ENCODE results near the gene FBRSL1. TPM values are rescaled to one million over a fixed set of nuclear protein-coding genes. Genes with fewer than 3 reads are reported as not detected.

FBRSL1 gene
- total RNA-seq, 1 experiment from 2014 or later = 124 TPM

GRCh38 chr12:132517013-132517739, 27.2 kb downstream of the FBRSL1 start:
- H3K4me1 ChIP-seq (ENCODE audit: control insufficient read depth in 1 of 2, insufficient read depth in 2 of 2, low read length in 2 of 2) = no peaks in the 10 kb centered on the region; a peak in 1 of 4 replicates
- BruUV-seq (replicated peaks) = no TSS peak
- H3K9ac ChIP-seq (ENCODE audit: low read length) = no peak overlapping the region
- RAD21 ChIA-PET (ENCODE audit: low non-redundant PET in 1 of 2, low total read pairs in 2 of 2, uncharacterized antibody in 2 of 2, unreplicated experiment in 2 of 2) = no interaction called here
- peaks cover 0 to 14% of the 10 kb centered on the region in 2 experiments; a peak in 1 of 4 replicates for H3K9me3 ChIP-seq (ENCODE audit: control insufficient read depth in 1 of 2, insufficient read depth in 1 of 2, low read depth in 1 of 2, low read length in 2 of 2)
- H3K27me3 ChIP-seq (ENCODE audit: insufficient read depth, low read length) = no peaks in the 10 kb centered on the region
- H3K4me3 ChIP-seq (replicated peaks in 1 of 2; ENCODE audit: low read depth in 1 of 2, low read length in 2 of 2) = no peak overlapping the region
- H2AFZ ChIP-seq (ENCODE audit: low read depth, low read length, poor library complexity, severe bottlenecking) = no peak overlapping the region
- CTCF ChIA-PET = no interaction called here
- no peak overlapping the region for H3K27ac ChIP-seq (ENCODE audit: low read depth, low read length)
- DNase-seq (ENCODE audit: low read depth, low spot score) = no peak
- no peaks in the 10 kb centered on the region for H4K20me1 ChIP-seq (ENCODE audit: insufficient read depth)
- TF ChIP-seq REST (IDR thresholded peaks at IDR 0.05; ENCODE audit: low read depth) (no peak), YY1 (IDR thresholded peaks at IDR 0.05; ENCODE audit: extremely low read depth, insufficient replicate concordance, low read depth, low read length) (no peak), JUND (IDR thresholded peaks at IDR 0.05) (no peak), POLR2A (IDR thresholded peaks at IDR 0.05; ENCODE audit: borderline replicate concordance, extremely low read depth, insufficient read depth, insufficient read length) (no peak), ZFX (IDR thresholded peaks at IDR 0.05) (no peak), POLR2AphosphoS5 (IDR thresholded peaks at IDR 0.05; ENCODE audit: low read depth, low read length) (no peak), CBX3 (IDR thresholded peaks at IDR 0.05; ENCODE audit: low read depth) (no peak), EGR1 (IDR thresholded peaks at IDR 0.05; ENCODE audit: low read depth) (no peak), SRF (IDR thresholded peaks at IDR 0.05; ENCODE audit: low read depth) (no peak), SIN3A (IDR thresholded peaks at IDR 0.05; ENCODE audit: low read depth) (no peak), EZH2 (IDR thresholded peaks at IDR 0.05) (no peak), EZH2phosphoT487 (IDR thresholded peaks at IDR 0.05; ENCODE audit: borderline replicate concordance) (no peak), TCF7L2 (IDR thresholded peaks at IDR 0.05; ENCODE audit: borderline replicate concordance, extremely low read depth, insufficient read depth, insufficient read length) (no peak), RAD21 (IDR thresholded peaks at IDR 0.05; ENCODE audit: low read depth) (no peak), CEBPB (IDR thresholded peaks at IDR 0.05; ENCODE audit: low read depth) (no peak)
- TF ChIP-seq, protein P1, sequence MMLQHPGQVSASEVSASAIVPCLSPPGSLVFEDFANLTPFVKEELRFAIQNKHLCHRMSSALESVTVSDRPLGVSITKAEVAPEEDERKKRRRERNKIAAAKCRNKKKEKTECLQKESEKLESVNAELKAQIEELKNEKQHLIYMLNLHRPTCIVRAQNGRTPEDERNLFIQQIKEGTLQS (IDR thresholded peaks at IDR 0.05) = no peak
- TF ChIP-seq, protein P2, sequence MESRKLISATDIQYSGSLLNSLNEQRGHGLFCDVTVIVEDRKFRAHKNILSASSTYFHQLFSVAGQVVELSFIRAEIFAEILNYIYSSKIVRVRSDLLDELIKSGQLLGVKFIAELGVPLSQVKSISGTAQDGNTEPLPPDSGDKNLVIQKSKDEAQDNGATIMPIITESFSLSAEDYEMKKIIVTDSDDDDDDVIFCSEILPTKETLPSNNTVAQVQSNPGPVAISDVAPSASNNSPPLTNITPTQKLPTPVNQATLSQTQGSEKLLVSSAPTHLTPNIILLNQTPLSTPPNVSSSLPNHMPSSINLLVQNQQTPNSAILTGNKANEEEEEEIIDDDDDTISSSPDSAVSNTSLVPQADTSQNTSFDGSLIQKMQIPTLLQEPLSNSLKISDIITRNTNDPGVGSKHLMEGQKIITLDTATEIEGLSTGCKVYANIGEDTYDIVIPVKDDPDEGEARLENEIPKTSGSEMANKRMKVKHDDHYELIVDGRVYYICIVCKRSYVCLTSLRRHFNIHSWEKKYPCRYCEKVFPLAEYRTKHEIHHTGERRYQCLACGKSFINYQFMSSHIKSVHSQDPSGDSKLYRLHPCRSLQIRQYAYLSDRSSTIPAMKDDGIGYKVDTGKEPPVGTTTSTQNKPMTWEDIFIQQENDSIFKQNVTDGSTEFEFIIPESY (IDR thresholded peaks at IDR 0.05; ENCODE audit: extremely low read depth, insufficient replicate concordance, low read length) = no peak
- TF ChIP-seq, protein P3, sequence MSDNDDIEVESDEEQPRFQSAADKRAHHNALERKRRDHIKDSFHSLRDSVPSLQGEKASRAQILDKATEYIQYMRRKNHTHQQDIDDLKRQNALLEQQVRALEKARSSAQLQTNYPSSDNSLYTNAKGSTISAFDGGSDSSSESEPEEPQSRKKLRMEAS (IDR thresholded peaks at IDR 0.05) = no peak
- no peak for ATAC-seq
- no peaks in the 10 kb centered on the region; the same call in 1 of the 2 replicates for H3K79me2 ChIP-seq (ENCODE audit: insufficient read depth, low read length)
- H3K9me2 ChIP-seq (ENCODE audit: insufficient read depth) = no peaks in the 10 kb centered on the region
- no peak overlapping the region for H3K4me2 ChIP-seq (ENCODE audit: low read length)
- intact Hi-C loops (cut with micrococcal nuclease) = no loop called here
- no peaks in the 10 kb centered on the region for H3K36me3 ChIP-seq (ENCODE audit: control insufficient read depth in 1 of 2, insufficient read depth in 2 of 2, low read length in 2 of 2)
- POLR2A ChIA-PET = no interaction called here
